Measurements from ENCODE around the gene FBRSL1. TPM values are rescaled to one million over a fixed set of nuclear protein-coding genes. Genes with fewer than 3 reads are reported as not detected.
A peak's percentile ranks its signal among the peaks of the same experiment; 100 is the strongest.

Gene FBRSL1
- total RNA-seq, 1 experiment from 2014 or later: 119 TPM

DNA sequence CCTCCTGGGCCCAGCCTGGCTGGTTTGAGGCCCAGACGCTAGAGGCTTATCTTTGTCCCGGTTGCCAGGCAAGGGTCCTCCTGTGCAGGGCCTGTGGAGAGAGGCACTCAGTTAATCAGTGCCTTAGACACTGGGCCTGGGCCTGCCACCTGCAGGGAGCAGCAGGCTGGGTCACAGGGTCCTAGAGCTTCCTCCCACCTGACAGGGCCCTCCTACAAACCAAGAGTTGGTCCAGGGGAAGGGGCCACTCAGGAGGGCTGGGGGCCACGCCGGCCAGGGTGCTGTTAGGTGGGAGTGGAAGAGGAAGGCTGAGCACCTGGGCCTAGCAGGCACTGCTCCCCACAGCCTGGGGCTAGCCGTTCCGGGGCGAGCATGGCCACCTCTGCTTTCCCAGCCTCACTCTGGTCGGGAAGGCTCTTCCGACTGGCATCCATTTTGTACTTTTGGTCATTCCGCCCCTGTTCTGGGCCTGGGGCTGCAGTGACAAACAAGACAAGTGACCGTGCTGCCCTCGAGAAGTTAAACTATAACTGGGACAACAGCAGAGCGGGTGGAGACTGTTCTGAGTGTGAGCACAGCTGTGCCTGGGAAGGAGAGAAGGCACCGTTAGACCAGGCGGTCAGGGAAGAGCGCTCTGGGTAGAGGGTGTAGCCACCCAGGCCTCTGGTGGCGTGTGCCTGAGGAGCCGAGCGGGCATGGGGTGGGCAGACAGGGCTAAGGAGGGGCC, 27.2 kb downstream of the FBRSL1 start:
- no peaks in the 10 kb centered on the region for H3K9me3 Mint-ChIP-seq (ENCODE audit: low read depth, unreplicated experiment)
- TF ChIP-seq, protein P1, sequence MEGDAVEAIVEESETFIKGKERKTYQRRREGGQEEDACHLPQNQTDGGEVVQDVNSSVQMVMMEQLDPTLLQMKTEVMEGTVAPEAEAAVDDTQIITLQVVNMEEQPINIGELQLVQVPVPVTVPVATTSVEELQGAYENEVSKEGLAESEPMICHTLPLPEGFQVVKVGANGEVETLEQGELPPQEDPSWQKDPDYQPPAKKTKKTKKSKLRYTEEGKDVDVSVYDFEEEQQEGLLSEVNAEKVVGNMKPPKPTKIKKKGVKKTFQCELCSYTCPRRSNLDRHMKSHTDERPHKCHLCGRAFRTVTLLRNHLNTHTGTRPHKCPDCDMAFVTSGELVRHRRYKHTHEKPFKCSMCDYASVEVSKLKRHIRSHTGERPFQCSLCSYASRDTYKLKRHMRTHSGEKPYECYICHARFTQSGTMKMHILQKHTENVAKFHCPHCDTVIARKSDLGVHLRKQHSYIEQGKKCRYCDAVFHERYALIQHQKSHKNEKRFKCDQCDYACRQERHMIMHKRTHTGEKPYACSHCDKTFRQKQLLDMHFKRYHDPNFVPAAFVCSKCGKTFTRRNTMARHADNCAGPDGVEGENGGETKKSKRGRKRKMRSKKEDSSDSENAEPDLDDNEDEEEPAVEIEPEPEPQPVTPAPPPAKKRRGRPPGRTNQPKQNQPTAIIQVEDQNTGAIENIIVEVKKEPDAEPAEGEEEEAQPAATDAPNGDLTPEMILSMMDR (IDR thresholded peaks at IDR 0.05; ENCODE audit: unreplicated experiment): no peak
- H3K27ac Mint-ChIP-seq (ENCODE audit: unreplicated experiment): no peak overlapping the region
- CTCF ChIA-PET: interaction anchor here (1.2 to 1.6 kb wide), 2 partner anchors 103 to 233 kb away, joined by 3 to 7 read pairs; no protein-coding TSS in a partner anchor
- peak overlapping the region; percentile 1 for H3K4me3 Mint-ChIP-seq (ENCODE audit: low read depth, unreplicated experiment)
- BruUV-seq (replicated peaks): no TSS peak
- intact Hi-C loops (cut with micrococcal nuclease; ENCODE audit: unreplicated experiment): no loop called here
- H3K36me3 Mint-ChIP-seq (ENCODE audit: insufficient read depth, unreplicated experiment): peaks cover 17% of the 10 kb centered on the region
- H3K27me3 Mint-ChIP-seq (ENCODE audit: unreplicated experiment): no peaks in the 10 kb centered on the region
- peaks cover 21% of the 10 kb centered on the region for H3K4me1 Mint-ChIP-seq (ENCODE audit: low read depth, unreplicated experiment)
- DNase-seq: no peak

DNA sequence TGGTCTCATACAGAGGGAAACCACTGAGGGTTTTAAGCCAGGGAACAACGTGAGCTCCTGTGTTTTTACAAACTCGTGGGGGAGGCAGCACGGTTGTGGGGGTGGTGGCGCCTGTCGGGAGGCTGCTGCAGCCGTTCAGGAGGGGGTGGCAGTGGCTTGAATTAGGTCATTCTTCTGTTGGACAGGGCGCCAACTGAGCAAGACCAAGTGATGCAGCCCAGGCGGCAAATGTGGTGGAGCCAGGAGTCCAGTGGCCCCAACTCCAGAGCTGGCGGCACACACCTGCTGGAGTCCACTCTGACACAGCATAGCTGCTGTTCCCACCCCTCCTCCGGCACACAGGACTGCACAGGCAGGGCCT, 27.8 kb downstream of the FBRSL1 start:
- Mint-ChIP-seq H3K9me3 (ENCODE audit: low read depth, unreplicated experiment) (no peaks in the 10 kb centered on the region), H3K27ac (ENCODE audit: unreplicated experiment) (no peak overlapping the region), H3K4me3 (ENCODE audit: low read depth, unreplicated experiment) (peak overlapping the region; percentile 1), H3K36me3 (ENCODE audit: insufficient read depth, unreplicated experiment) (peaks cover 17% of the 10 kb centered on the region), H3K27me3 (ENCODE audit: unreplicated experiment) (no peaks in the 10 kb centered on the region), H3K4me1 (ENCODE audit: low read depth, unreplicated experiment) (peaks cover 21% of the 10 kb centered on the region)
- TF ChIP-seq, protein P1 (IDR thresholded peaks at IDR 0.05; ENCODE audit: unreplicated experiment): no peak
- intact Hi-C loops (cut with micrococcal nuclease; ENCODE audit: unreplicated experiment): no loop called here
- CTCF ChIA-PET: interaction anchor here (1.2 to 1.6 kb wide), 2 partner anchors 103 to 233 kb away, joined by 3 to 7 read pairs; no protein-coding TSS in a partner anchor
- DNase-seq: no peak
- no TSS peak for BruUV-seq (replicated peaks)

DNA sequence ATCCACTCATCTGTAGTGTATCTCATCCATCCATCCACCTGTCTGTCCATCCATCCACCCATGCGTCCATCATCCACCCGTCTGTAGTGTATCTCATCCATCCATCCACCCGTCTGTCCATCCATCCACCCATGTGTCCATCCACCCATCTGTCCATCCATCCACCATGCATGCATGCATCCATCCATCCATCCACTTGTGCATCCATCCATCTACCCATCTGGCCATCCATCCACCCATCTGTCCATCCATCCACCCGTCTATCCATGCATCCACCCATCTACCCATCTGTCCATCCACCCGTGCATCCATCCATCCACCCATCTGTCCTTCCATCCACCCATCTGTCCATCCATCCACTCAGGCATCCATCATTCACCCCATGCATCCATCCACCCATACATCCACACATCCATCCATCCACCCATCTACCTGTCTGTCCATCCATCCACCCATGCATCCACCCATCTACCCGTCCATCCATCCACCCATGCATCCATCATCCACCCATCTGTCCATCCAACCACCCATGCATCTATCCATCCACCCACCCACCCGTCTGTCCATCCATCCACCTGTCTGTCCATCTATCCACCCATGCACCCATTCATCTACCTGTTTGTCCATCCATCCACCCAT, 28.5 kb downstream of the FBRSL1 start:
- no peak for DNase-seq
- Mint-ChIP-seq H3K27me3 (ENCODE audit: unreplicated experiment) (no peaks in the 10 kb centered on the region), H3K9me3 (ENCODE audit: low read depth, unreplicated experiment) (no peaks in the 10 kb centered on the region), H3K36me3 (ENCODE audit: insufficient read depth, unreplicated experiment) (peaks cover 12% of the 10 kb centered on the region), H3K4me1 (ENCODE audit: low read depth, unreplicated experiment) (peaks cover 23% of the 10 kb centered on the region), H3K4me3 (ENCODE audit: low read depth, unreplicated experiment) (no peak overlapping the region), H3K27ac (ENCODE audit: unreplicated experiment) (no peak overlapping the region)
- no TSS peak for BruUV-seq (replicated peaks)
- TF ChIP-seq, protein P1 (IDR thresholded peaks at IDR 0.05; ENCODE audit: unreplicated experiment): no peak
- intact Hi-C loops (cut with micrococcal nuclease; ENCODE audit: unreplicated experiment): no loop called here
- CTCF ChIA-PET: no interaction called here

DNA sequence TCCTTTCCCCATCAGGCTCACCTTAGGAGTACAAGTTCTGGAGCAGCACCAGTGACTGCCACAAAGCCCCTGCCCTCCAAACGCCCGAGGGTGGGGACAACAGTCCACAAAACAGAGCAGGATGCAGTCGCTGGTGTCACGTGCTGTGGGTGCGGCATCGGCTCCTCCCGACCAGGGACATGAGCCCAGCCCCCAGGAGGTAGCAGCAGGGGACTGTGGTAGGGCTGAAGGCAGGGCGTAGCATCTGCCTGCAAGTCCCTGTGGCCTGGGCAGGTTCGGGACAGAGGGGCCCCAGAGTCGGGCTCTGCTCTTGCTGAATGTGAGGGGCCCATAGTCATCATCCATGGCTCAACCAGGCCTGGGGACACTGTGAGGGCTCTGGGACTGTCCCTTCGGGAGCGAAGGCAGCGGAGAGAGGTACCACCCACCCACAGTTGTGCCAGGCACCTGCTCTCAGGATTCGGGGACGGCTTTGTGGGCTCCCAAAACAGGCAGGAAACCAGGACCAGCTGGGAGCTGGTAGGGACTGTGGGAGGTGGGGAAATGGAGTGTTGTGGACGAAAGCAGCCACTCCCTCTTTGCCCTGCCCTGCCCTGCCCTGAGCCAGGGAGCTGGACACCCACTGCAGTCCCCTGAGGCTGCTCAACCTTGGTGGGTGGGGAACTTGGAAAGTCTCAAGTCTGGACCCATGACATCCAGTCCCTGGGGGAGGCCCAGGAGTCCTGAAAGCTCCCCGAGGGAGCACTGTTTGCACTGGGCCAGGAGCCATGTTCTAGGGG, 30.7 kb downstream of the FBRSL1 start:
- Mint-ChIP-seq H3K4me1 (ENCODE audit: low read depth, unreplicated experiment) (peaks cover 37% of the 10 kb centered on the region), H3K4me3 (ENCODE audit: low read depth, unreplicated experiment) (no peak overlapping the region), H3K27ac (ENCODE audit: unreplicated experiment) (no peak overlapping the region), H3K9me3 (ENCODE audit: low read depth, unreplicated experiment) (no peaks in the 10 kb centered on the region), H3K36me3 (ENCODE audit: insufficient read depth, unreplicated experiment) (peaks cover 22% of the 10 kb centered on the region), H3K27me3 (ENCODE audit: unreplicated experiment) (no peaks in the 10 kb centered on the region)
- no TSS peak for BruUV-seq (replicated peaks)
- intact Hi-C loops (cut with micrococcal nuclease; ENCODE audit: unreplicated experiment): loop anchor here (5.0 kb wide), 1 partner anchor 103 kb away; no protein-coding TSS in a partner anchor
- DNase-seq: no peak
- CTCF ChIA-PET: no interaction called here
- TF ChIP-seq, protein P1 (IDR thresholded peaks at IDR 0.05; ENCODE audit: unreplicated experiment): no peak
